ENCODE results near the gene TAX1BP1.

DNA sequence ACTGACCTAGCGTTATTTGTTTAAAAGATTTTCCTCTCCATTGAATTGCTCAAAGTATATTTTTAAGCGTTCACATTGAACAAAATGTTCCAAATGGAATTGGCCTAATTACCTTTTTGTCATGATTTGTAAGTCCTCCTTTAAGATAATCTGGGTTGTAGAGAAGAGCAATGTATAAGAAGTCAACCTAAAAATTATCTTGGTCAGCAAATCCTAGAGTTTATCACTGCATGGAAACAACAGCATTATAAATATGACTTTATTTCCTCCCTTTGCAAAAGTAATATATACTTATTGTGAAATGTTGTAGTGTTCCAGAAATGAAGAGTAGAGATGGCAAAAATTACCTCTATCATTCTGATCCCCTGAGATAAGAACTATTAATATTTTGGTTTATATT is 59.2 kb downstream of the TAX1BP1 start:
- TF ChIP-seq CTCF (conservative IDR thresholded peaks at IDR 0.05 in 1 of 2, IDR thresholded peaks at IDR 0.05 in 1 of 2; ENCODE audit: extremely low read depth in 1 of 2, insufficient read depth in 1 of 2, low read depth in 1 of 2, low read length in 2 of 2) = no peak
- TF ChIP-seq EZH2 (IDR thresholded peaks at IDR 0.05; ENCODE audit: borderline replicate concordance, low read length) = no peak
